HL-60 (cell line): ENCODE results near the gene ZFR2.
A peak's percentile ranks its signal among the peaks of the same experiment; 100 is the strongest.

Source experiments
- DNase-seq, 2 experiments: peaks; one replicate each; pipeline ENCODE4 v3.0.0-alpha.2; 2010 to 2020; ENCODE audit warnings: low read depth in 1 of 2, low spot score in 1 of 2
- H3K27ac ChIP-seq: fragments of 250-450 bp; sonication (Bioruptor Pico); replicated peaks from 2 replicates; pipeline ENCODE4 v1.5.1; 2020; ENCODE audit warnings: mild to moderate bottlenecking, moderate library complexity
- H3K27me3 ChIP-seq: fragments of 250-450 bp; sonication (Bioruptor Pico); 2 replicates; pipeline ENCODE4 v1.5.1; 2021; ENCODE audit warnings: mild to moderate bottlenecking, moderate library complexity; ENCODE audit not compliant: insufficient read depth, poor library complexity, severe bottlenecking
- H3K4me3 ChIP-seq: replicated peaks from 2 replicates; pipeline ENCODE4 v1.5.1; 2011; ENCODE audit warnings: mild to moderate bottlenecking, control low read depth, low read length; ENCODE audit not compliant: insufficient read depth
- CTCF ChIP-seq: IDR thresholded peaks from one replicate; pipeline ENCODE4 v1.5.1; 2011; ENCODE audit warnings: low read length, control low read depth, inconsistent platforms; ENCODE audit not compliant: insufficient read depth
- GABPA ChIP-seq: IDR thresholded peaks from 2 replicates; pipeline ENCODE4 v1.6.1; 2012; ENCODE audit warnings: low read depth
- POLR2AphosphoS5 ChIP-seq: IDR thresholded peaks from 2 replicates; pipeline ENCODE4 v1.6.1; 2012; ENCODE audit warnings: low read depth
- SPI1 ChIP-seq: IDR thresholded peaks from 2 replicates; pipeline ENCODE4 v1.6.1; 2012; ENCODE audit warnings: low read depth, mild to moderate bottlenecking, borderline replicate concordance
- TF ChIP-seq, protein P1 (sequence below): IDR thresholded peaks from 2 replicates; pipeline ENCODE4 v1.6.1; 2012; ENCODE audit warnings: low read depth; ENCODE audit not compliant: insufficient replicate concordance

The ZFR2 gene

DNA sequence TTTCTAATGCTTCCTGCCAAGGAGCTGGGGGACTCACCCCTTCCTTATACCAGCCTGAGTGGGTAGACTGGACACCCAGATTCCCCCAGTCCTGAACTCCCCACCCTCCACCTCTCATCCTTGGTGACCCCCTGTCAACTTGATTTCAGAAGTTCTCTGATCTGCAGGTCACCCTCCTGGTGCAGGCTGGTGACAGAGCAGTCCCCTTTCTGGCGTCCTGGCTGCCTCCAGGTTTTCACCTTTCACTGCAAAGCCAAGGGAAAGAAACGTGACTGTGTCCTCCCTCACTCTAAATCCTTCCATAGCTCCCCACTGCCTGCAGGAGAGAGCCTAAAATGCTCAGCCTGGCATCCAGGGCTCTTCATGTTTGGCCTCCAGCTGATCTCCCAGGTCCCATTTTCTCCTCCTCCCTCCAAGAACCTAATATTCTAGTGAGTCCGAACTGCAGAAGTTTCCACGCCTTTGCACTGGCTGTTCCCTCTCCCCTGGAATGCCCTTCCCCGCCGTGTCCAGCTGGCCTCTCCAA, 78.6 kb downstream of the ZFR2 start:
- no peak for DNase-seq
- peaks cover 2% of the 10 kb centered on the region for H3K27me3 ChIP-seq

GRCh38 chr19:3788996-3789778, 79.7 kb downstream of the ZFR2 start:
- Histone ChIP-seq H3K27ac (no peak overlapping the region), H3K27me3 (peaks cover 2% of the 10 kb centered on the region), H3K4me3 (no peak overlapping the region)
- DNase-seq, result no peak
- TF ChIP-seq CTCF (no peak), POLR2AphosphoS5 (no peak)
- TF ChIP-seq, protein P1, sequence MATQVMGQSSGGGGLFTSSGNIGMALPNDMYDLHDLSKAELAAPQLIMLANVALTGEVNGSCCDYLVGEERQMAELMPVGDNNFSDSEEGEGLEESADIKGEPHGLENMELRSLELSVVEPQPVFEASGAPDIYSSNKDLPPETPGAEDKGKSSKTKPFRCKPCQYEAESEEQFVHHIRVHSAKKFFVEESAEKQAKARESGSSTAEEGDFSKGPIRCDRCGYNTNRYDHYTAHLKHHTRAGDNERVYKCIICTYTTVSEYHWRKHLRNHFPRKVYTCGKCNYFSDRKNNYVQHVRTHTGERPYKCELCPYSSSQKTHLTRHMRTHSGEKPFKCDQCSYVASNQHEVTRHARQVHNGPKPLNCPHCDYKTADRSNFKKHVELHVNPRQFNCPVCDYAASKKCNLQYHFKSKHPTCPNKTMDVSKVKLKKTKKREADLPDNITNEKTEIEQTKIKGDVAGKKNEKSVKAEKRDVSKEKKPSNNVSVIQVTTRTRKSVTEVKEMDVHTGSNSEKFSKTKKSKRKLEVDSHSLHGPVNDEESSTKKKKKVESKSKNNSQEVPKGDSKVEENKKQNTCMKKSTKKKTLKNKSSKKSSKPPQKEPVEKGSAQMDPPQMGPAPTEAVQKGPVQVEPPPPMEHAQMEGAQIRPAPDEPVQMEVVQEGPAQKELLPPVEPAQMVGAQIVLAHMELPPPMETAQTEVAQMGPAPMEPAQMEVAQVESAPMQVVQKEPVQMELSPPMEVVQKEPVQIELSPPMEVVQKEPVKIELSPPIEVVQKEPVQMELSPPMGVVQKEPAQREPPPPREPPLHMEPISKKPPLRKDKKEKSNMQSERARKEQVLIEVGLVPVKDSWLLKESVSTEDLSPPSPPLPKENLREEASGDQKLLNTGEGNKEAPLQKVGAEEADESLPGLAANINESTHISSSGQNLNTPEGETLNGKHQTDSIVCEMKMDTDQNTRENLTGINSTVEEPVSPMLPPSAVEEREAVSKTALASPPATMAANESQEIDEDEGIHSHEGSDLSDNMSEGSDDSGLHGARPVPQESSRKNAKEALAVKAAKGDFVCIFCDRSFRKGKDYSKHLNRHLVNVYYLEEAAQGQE, result no peak

More for the DNA sequence above, 78.6 kb downstream of the ZFR2 start:
- no peak overlapping the region for H3K27ac ChIP-seq
- TF ChIP-seq POLR2AphosphoS5, result no peak
- no peak for TF ChIP-seq CTCF
- TF ChIP-seq, protein P1, result no peak
- no peak for TF ChIP-seq GABPA
- TF ChIP-seq SPI1, result no peak
- H3K4me3 ChIP-seq, result no peak overlapping the region

DNA sequence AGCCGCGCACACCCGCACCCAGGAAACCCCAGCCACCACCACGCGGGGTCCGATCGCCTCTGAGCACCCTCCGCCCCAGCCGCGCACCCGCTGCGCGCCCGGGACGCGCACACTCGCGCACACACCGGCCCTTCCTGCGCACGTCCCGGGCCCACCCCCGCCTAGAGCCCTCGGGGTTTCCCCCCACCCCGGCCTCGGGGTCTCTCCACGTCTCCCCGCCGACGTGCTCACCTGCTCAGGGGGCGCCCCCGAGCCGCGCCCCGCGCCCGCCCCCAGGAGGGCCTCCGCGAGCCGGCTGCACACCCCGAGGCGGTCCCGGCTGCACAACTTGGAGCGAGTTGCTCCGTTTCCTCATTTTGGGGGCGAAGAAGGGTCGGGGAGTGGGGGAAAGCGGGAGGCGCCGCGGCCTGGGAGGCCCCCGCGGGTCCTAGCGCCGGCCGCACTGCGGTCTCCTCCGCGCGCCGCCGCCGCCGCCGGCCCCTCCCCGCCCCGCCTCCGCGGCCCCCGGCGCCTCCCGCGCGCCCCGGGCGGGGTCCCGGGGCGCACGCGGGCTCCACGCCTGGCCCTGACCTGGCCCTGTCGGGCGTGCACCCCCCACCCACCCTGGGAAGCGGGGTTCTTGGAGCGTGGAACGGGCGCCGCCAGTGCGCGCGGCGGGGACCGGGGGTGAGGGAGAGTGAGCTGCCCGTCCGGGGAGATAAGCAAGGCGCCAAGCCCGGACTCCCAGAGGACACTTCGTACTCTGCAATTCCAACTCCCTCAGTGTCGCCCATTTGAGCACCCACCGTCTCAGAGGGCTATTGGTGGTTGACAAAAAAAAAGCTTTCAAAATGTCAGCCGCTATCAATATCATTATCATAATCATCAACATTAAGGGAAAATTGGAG, 82.7 kb downstream of the ZFR2 start, which contains the start of gene MATK:
TSS of gene MATK (minus strand) at position 444 of the 887 bp plus-strand sequence. CDS start 1,246 bp downstream, outside the sequence.
- peak within 1 kb of the TSS; percentile 49 for H3K4me3 ChIP-seq
- peak; percentile 55 to 75 for DNase-seq
- peaks cover 2% of the 10 kb centered on the region for H3K27me3 ChIP-seq
- H3K27ac ChIP-seq, result peak within 1 kb of the TSS; percentile 73
- TF ChIP-seq SPI1, result peak; percentile 76
- no peak for TF ChIP-seq POLR2AphosphoS5
- no peak for TF ChIP-seq CTCF
